ENCODE measurements around the gene PRX. TPM values are rescaled to one million over a fixed set of nuclear protein-coding genes. Genes with fewer than 3 reads are reported as not detected.

The PRX gene
- total and polyA plus RNA-seq, 2 of the 13 experiments (the other 11 are each of a cell fraction or from before 2014, with no cell fraction given) = 0.66 TPM

DNA sequence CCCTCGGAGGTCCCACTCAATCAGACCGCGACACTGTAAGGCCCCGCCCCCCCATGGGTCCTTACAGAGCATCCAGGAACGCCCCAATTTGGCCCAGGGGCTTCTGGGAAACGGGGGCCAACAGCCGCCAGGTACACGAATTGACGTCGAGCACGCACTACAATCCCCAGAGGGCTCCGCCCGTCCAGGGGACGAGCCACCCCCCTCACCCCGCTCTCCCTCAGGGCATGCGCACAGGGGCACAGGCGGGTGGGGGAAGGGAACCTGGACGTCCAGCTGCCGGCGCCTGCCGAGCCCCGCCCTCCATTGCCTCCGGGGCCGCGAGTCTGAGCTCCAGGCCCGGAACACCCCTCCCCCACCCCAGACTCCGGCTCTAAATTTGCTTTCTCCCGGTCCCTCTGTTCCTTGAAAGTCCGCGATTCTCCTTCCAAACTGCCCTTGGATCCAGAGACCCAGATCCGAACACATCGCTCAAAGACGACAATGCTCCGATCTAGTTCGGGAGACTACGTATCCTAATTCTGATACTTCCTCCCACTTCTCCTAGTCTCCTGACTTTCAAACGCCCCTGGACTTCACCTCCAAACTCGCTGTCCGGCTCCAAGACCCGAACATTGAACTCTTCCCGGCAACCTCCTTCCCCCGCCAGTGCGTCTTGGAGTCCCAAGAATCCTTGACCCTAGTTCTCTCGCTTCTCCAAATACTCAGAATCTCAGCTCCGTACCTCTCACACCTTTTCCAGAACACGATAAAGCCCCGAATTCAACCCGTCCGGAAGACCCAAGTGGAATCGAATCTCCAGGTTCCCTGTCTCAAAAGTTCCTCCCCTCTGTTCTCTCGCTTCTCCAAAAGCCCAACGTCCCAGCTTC lies 30.2 kb upstream of the PRX start (continued):
- TF ChIP-seq, protein P1, sequence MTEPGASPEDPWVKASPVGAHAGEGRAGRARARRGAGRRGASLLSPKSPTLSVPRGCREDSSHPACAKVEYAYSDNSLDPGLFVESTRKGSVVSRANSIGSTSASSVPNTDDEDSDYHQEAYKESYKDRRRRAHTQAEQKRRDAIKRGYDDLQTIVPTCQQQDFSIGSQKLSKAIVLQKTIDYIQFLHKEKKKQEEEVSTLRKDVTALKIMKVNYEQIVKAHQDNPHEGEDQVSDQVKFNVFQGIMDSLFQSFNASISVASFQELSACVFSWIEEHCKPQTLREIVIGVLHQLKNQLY (CRISPR knock-in tag; IDR thresholded peaks at IDR 0.05) = peak; percentile 58; the same call in 1 of the 2 replicates
- TF ChIP-seq IRF2 (CRISPR knock-in tag; IDR thresholded peaks at IDR 0.05) = peak; percentile 72; the same call in 1 of the 2 replicates
- peak; percentile 30; the same call in 1 of the 2 replicates for TF ChIP-seq MNT (IDR thresholded peaks at IDR 0.05)
- TF ChIP-seq, protein P2, sequence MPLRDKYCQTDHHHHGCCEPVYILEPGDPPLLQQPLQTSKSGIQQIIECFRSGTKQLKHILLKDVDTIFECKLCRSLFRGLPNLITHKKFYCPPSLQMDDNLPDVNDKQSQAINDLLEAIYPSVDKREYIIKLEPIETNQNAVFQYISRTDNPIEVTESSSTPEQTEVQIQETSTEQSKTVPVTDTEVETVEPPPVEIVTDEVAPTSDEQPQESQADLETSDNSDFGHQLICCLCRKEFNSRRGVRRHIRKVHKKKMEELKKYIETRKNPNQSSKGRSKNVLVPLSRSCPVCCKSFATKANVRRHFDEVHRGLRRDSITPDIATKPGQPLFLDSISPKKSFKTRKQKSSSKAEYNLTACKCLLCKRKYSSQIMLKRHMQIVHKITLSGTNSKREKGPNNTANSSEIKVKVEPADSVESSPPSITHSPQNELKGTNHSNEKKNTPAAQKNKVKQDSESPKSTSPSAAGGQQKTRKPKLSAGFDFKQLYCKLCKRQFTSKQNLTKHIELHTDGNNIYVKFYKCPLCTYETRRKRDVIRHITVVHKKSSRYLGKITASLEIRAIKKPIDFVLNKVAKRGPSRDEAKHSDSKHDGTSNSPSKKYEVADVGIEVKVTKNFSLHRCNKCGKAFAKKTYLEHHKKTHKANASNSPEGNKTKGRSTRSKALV (CRISPR knock-in tag; IDR thresholded peaks at IDR 0.05) = no peak
- TF ChIP-seq SOX5 (CRISPR knock-in tag; IDR thresholded peaks at IDR 0.05; ENCODE audit: borderline replicate concordance) = peak; percentile 46; the same call in 1 of the 2 replicates
- TF ChIP-seq NR2F2 (IDR thresholded peaks at IDR 0.05; ENCODE audit: borderline replicate concordance, low read depth) = no peak
- TF ChIP-seq, protein P3, sequence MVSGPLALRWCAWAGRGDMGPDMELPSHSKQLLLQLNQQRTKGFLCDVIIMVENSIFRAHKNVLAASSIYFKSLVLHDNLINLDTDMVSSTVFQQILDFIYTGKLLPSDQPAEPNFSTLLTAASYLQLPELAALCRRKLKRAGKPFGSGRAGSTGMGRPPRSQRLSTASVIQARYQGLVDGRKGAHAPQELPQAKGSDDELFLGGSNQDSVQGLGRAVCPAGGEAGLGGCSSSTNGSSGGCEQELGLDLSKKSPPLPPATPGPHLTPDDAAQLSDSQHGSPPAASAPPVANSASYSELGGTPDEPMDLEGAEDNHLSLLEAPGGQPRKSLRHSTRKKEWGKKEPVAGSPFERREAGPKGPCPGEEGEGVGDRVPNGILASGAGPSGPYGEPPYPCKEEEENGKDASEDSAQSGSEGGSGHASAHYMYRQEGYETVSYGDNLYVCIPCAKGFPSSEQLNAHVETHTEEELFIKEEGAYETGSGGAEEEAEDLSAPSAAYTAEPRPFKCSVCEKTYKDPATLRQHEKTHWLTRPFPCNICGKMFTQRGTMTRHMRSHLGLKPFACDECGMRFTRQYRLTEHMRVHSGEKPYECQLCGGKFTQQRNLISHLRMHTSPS (CRISPR knock-in tag; IDR thresholded peaks at IDR 0.05; ENCODE audit: low read depth) = no peak
- TF ChIP-seq ZNF138 (CRISPR knock-in tag; IDR thresholded peaks at IDR 0.05; ENCODE audit: low read depth) = no peak
- no peak for TF ChIP-seq ZFP36L1 (CRISPR knock-in tag; IDR thresholded peaks at IDR 0.05)
- TF ChIP-seq ZNF780A (CRISPR knock-in tag; IDR thresholded peaks at IDR 0.05) = no peak
- TF ChIP-seq, protein P4, sequence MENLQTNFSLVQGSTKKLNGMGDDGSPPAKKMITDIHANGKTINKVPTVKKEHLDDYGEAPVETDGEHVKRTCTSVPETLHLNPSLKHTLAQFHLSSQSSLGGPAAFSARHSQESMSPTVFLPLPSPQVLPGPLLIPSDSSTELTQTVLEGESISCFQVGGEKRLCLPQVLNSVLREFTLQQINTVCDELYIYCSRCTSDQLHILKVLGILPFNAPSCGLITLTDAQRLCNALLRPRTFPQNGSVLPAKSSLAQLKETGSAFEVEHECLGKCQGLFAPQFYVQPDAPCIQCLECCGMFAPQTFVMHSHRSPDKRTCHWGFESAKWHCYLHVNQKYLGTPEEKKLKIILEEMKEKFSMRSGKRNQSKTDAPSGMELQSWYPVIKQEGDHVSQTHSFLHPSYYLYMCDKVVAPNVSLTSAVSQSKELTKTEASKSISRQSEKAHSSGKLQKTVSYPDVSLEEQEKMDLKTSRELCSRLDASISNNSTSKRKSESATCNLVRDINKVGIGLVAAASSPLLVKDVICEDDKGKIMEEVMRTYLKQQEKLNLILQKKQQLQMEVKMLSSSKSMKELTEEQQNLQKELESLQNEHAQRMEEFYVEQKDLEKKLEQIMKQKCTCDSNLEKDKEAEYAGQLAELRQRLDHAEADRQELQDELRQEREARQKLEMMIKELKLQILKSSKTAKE (CRISPR knock-in tag; IDR thresholded peaks at IDR 0.05; ENCODE audit: borderline replicate concordance) = no peak
- TF ChIP-seq, protein P5, sequence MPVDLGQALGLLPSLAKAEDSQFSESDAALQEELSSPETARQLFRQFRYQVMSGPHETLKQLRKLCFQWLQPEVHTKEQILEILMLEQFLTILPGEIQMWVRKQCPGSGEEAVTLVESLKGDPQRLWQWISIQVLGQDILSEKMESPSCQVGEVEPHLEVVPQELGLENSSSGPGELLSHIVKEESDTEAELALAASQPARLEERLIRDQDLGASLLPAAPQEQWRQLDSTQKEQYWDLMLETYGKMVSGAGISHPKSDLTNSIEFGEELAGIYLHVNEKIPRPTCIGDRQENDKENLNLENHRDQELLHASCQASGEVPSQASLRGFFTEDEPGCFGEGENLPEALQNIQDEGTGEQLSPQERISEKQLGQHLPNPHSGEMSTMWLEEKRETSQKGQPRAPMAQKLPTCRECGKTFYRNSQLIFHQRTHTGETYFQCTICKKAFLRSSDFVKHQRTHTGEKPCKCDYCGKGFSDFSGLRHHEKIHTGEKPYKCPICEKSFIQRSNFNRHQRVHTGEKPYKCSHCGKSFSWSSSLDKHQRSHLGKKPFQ (CRISPR knock-in tag; IDR thresholded peaks at IDR 0.05; ENCODE audit: insufficient replicate concordance) = no peak
- TF ChIP-seq ZNF326 (CRISPR knock-in tag; IDR thresholded peaks at IDR 0.05; ENCODE audit: borderline replicate concordance) = no peak
- no peak; the same call in 1 of the 2 replicates for TF ChIP-seq TARDBP (CRISPR knock-in tag; IDR thresholded peaks at IDR 0.05)
- TF ChIP-seq SRSF9 (IDR thresholded peaks at IDR 0.05; ENCODE audit: borderline replicate concordance, insufficient read depth, low read depth, low read length, poor library complexity, severe bottlenecking) = no peak

Measured in HepG2 (cell line).